ENCODE measurements around the gene HEXA.

DNA sequence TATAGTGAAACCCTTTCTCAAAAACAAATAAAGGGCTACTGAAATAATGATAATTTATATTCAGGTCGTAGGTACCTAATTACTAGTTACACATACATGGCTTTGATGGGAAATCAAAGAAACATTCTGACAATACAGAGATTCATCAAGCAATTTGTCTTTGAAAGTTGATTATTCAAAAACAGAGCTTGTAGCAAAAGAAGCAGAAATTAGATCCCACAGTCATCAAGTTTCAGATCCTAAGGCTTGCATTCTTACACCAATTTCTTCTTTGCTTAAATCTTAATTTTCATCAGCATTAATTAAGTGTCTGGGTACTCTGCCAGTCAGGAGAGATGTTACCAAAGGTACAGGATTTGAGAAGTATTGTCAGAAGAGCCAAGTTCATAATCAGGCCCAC, 1.5 kb upstream of the HEXA start:
- TF ChIP-seq, protein P1, sequence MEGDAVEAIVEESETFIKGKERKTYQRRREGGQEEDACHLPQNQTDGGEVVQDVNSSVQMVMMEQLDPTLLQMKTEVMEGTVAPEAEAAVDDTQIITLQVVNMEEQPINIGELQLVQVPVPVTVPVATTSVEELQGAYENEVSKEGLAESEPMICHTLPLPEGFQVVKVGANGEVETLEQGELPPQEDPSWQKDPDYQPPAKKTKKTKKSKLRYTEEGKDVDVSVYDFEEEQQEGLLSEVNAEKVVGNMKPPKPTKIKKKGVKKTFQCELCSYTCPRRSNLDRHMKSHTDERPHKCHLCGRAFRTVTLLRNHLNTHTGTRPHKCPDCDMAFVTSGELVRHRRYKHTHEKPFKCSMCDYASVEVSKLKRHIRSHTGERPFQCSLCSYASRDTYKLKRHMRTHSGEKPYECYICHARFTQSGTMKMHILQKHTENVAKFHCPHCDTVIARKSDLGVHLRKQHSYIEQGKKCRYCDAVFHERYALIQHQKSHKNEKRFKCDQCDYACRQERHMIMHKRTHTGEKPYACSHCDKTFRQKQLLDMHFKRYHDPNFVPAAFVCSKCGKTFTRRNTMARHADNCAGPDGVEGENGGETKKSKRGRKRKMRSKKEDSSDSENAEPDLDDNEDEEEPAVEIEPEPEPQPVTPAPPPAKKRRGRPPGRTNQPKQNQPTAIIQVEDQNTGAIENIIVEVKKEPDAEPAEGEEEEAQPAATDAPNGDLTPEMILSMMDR (IDR thresholded peaks at IDR 0.05 in 8 of 11, conservative IDR thresholded peaks at IDR 0.05 in 3 of 11): no peak
- TF ChIP-seq POLR2A (IDR thresholded peaks at IDR 0.05) (no peak), POLR2AphosphoS5 (IDR thresholded peaks at IDR 0.05) (no peak)
